HPDE6-E6E7 (cell line): ENCODE data around the gene SIL1.
"Not testable (repeated sequence)": the region's sequence is repeated elsewhere in the genome, so short reads cannot be mapped to it uniquely, and the experiment has no call there.

Experiments used
- DNase-seq: peaks from one replicate; pipeline ENCODE4 v3.0.0; 2011; ENCODE audit warnings: missing footprints; ENCODE audit errors: extremely low spot score

The SIL1 gene

GRCh38 chr5:139140591-139141071, 57.5 kb downstream of the SIL1 start:
- no peak for DNase-seq

DNA sequence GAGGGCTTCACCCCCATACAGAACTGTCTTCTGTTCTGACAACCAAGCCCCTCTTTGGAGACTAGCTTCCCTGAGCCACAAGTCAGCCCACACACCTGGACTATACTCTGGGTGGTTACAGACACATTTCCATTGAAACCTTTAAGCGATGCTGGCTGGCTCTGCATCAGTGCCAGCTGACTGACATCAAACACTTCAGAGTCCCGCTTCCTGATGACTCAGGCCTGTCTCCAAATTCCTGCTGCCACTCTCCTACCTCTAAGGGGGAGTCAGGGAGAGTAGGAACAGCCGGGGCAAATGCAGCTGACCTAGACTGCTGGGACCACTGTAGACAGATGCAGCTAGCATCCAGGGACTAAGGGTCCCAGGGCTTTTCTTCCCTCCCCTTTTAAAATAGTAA, 59.4 kb downstream of the SIL1 start:
- peak; percentile 44 for DNase-seq

- DNase-seq = no peak
These were observed 60.1 kb downstream of the SIL1 start for GRCh38 chr5:139138109-139138508.

DNA sequence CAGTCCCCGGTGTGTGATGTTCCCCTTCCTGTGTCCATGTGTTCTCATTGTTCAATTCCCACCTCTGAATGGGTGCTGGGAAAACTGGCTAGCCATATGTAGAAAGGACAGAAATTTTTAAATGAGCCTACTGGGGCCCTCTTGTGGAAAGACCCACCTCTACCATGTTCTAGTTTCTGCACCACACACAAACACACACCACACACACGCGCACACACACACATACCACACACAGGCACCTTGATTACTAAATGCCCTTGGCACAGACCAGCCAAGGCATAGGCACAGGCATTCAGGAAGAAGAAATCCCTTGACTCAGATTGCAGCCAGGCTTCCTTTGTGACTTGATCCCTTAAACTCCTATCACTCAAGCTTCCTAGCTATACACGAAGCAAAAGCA, 60.5 kb downstream of the SIL1 start:
- DNase-seq = no peak

- DNase-seq = no peak
These were observed 63.3 kb downstream of the SIL1 start for GRCh38 chr5:139134906-139135305.

DNA sequence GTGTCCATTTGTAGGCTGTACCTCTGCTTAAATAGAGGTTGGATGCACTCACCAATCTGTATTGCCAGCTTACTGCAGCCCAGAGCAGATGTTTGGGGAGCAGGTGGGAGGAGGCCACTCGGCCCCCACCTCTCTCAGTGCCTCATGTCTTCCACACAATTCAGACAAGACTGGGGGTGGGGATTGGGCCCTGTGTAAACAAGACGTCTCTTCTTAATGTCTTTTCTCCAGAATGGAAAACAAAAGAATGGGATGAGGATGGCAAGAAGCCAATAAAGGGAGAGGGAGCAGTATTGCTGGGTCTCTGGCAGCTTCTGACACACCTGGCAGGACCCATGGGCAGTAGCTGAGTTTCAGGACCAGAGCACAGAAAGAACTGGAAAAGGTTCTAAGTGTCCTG, 64.9 kb downstream of the SIL1 start:
- DNase-seq = no peak

DNA sequence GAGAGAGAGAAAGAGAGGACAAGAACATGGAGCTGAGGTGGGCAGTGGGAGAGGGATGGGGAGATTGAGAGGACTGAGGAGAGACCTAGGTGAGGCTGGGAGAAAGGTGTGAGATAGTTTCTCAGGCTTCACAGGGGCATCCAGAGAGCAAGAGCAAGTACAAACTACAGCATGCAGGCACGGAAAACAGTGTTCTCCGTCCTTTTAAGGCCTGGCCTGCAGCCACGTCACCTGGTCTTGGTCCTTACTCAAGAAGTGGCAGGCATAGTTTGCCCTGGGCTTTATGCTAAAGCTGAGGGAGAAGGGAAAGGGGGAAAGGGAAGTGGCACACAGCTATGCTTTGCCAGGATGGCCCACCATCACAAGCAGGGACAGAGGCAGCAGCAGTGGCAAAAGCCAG, 65.7 kb downstream of the SIL1 start:
- DNase-seq = no peak

DNA sequence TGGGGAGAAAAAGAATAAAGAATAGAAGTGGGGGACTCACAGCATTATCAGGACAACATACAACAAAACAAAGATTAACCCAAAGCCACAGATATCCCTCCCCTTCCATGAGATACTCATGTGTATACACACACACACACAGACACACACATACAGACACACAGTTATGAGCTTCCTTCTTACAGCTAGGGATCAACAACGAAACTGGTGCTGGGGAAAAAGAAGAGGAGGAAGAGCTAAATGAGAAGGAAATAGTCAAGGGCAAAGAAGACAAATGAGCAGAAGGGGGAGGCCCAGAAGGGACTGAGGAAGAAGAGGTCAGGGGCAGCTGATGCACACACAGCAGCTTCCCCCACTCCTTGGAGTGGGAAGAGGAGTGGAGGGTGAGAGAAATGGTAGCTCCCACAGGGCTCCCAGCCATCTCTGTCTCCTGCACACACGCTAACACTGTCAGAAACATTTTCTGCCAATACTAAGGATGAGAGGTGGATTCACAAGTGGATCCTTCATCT, 66.2 kb downstream of the SIL1 start:
- no peak for DNase-seq

- DNase-seq = no peak
These were observed 66.7 kb downstream of the SIL1 start for GRCh38 chr5:139131465-139131864.

DNA sequence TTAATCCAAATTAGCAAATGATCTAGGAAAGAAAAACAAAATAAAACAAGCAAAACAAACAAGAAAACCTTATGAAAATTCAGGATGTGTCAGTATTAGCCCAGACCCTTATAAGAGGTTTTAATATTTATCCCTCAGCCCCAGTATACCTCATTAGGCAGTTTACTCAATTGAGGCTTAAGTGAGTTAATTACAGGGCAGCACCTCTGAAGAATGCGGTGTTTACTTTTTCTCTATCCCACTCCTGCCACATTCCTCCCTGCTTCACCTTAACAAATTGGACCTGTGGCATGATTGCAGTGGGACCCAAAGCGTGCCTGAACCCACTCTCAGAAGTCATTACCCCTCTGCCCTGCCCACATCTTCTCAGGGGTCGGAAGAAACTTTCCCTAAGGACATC, 67.1 kb downstream of the SIL1 start:
- DNase-seq = no peak

DNA sequence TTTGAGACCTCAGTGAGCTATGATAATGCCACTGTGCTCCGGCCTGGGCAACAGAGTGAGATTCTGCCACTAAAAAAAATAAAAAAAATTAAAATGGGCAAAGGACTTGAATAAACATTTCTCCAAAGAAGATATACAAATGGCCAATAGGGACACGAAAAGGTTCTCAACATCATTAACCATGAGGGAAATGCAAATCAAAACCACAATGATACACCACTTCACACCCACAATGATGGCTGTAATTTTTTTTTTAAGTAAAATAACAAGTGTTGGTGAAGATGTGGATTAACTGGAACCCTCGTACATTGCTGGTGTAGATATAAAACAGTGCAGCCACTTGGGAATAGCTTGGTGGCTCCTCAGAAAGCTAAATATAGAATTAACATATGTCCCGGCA, 68.0 kb downstream of the SIL1 start:
- no peak for DNase-seq

DNA sequence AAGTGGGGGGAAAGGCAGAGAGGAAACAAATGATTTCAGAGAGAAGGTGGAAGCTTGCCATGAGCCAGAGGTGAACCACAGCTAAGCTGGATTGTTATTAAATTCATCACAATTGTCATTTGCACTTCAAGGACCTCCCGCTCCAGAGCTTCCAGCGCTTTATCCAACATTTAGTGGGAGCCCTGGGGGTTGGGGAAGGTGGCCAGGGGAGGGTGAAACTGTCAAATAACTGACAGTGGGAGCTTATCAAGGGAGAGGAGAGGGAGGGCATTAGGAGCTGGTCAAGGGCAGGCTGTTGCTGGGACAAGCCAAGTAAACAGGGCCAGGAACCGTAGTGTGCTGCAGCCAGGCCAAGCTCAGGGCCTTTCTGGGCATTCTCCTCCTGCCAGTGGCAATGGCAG, 71.5 kb downstream of the SIL1 start:
- DNase-seq = no peak

DNA sequence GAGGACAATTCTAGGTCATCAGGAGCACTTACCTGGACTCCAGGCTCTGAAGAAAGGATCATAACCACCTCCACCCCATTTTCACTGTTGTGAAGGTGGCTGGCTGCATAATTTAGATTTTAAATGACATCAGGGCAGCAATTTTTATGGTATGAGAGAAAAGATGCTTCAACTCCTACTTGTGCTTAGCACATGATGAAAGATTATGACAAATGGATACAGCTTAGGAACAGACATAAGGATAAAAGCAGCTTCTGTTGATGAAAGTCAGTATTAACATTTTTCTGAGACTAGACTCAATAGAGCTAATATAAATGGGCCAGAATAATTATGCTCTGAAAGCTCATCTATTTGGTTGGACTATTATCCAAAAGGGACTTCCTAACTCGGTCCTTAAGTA, 72.2 kb downstream of the SIL1 start:
- DNase-seq = no peak

DNA sequence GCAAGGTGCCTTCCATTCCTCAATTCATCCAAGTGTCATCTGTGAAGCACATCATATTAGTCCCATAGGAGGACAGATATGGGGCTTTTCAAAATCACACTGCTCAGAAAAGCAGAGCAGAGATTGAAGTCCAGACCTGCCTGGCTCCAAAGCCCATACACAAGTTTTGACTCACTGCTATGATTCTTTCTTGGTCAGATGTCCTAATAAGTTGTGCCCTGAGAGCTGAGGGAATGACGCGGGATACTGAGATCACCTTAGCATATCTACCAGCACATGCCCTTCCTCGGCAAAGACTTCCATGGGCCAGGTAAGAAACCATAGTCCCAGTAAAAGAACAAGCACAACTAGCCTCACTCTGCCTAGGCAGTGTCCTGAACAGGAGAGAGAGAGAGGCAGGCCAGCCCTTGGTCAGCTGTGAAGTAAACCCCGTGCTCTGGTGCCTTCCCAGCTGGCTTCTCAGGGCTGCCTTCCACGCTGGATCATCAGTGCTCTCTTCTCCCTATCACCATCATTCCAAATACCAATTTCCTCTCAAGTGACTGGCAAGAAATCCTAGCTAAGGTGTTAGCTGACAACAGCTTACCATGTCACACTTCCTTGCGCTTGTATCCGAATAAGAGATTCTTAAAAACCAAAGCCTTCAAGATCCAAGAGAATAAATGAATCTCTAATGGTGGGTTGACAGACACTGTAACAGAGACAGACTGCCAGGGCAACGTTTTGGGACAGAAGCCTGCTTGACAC, 73.2 kb downstream of the SIL1 start:
- DNase-seq = no peak

DNA sequence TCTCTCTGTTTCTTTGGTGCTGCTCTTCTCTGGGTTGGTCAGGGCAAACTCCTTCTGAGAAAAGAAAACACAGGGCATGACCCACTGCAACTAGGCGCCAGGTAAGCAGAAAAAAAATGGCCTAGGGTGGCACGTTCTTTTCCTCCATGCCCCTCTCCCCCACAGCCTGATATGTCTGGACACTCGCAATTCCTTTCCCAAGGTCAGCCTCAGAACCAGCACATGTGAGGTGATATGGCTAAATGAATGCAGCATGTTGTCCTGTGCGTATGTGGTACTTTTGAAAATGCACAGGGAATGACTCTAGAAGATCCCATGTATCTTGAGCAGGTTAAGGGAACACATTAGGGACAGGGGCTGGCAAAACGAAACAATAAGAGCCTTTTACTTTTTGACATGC, 77.0 kb downstream of the SIL1 start:
- DNase-seq = no peak

DNA sequence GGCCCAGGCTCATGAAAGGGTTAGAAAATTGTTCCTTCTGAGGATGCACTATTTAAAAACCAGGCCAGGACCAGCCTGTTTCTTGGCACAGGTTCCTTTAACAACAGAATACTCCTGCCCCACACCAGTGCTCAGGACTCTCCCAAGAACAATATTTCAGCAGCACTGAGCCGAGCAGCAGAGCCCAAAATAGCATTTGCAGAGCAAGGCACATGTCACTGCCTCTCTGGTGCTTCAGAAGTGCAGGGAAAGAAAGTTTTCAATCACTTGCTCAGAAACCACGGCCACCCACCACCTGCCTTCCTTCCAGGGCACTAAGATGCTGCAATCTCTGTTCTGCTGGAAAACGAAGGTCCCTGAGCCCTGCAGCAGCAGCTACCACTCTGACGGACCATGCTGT, 77.6 kb downstream of the SIL1 start:
- no peak for DNase-seq

DNA sequence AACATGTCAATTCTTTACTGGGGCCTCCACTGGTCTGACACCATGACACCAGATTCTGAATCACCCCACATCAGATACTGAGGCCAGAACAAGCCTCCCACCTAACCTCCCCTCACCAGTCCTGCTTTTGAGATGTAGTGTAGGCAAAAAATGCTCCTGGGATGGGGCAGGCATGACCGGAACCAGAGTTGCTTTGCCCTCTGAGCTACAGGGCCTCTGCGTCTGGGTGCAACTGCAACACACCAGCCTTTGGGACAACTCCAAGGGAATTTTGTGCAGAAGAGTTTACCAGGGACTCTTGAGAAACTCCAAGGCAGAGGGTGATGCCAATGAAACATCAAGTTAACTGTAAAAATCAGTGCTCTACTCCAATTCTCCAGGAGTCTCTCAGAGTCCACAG, 79.4 kb downstream of the SIL1 start:
- no peak for DNase-seq

GRCh38 chr5:139117342-139117884, 80.8 kb downstream of the SIL1 start:
- DNase-seq = no peak

- DNase-seq = no peak
These were observed 82.0 kb downstream of the SIL1 start for GRCh38 chr5:139116100-139116655.

- no peak for DNase-seq
These were observed 84.3 kb downstream of the SIL1 start for GRCh38 chr5:139113892-139114291.

DNA sequence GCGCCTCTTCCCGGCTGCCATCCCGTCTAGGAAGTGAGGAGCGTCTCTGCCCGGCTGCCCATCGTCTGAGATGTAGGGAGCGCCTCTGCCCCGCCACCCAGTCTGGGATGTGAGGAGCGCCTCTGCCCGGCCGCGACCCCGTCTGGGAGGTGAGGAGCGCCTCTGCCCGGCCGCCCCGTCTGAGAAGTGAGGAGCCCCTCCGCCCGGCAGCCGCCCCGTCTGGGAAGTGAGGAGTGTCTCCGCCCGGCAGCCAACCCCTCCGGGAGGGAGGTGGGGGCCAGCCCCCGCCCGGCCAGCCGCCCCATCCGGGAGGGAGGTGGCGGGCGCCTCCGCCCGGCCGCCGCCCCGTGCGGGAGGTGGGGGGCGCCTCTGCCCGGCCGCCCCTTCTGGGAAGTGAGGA, 85.8 kb downstream of the SIL1 start:
- DNase-seq = not testable (repeated sequence)

GRCh38 chr5:139110526-139111168, 87.5 kb downstream of the SIL1 start:
- DNase-seq = no peak
